K562 (cell line): ENCODE data around the gene ADGRF5. TPM values are rescaled to one million over a fixed set of nuclear protein-coding genes. Genes with fewer than 3 reads are reported as not detected.
A peak's percentile ranks its signal among the peaks of the same experiment; 100 is the strongest.

Source experiments
- ATF7 ChIP-seq: fragments of 450-650 bp; IDR thresholded peaks from 2 replicates; pipeline ENCODE4 v1.7.1; 2014; ENCODE audit warnings: mild to moderate bottlenecking, moderate library complexity
- CXXC5 ChIP-seq: fragments of 250-450 bp; sonication (Bioruptor Pico); IDR thresholded peaks from 2 replicates; pipeline ENCODE4 v1.8.0; 2022; ENCODE audit warnings: inconsistent platforms, mild to moderate bottlenecking, moderate library complexity
- PBX2 ChIP-seq, 2 experiments: IDR thresholded peaks in 1 of 2; conservative IDR thresholded peaks in 1 of 2; 2 replicates each; pipeline ENCODE4 v1.6.1; 2016; ENCODE audit warnings: low read depth in 2 of 2, mild to moderate bottlenecking in 1 of 2, missing compliant biosample characterization in 1 of 2, missing genetic modification characterization in 1 of 2, moderate library complexity in 1 of 2
- POLR2G ChIP-seq: fragments of 200-400 bp; formaldehyde crosslinking; IDR thresholded peaks from 2 replicates; pipeline ENCODE4 v1.6.1; 2017; ENCODE audit warnings: low read depth, mild to moderate bottlenecking, antibody characterized with exemption, low read length, moderate library complexity
- SRSF1 ChIP-seq: fragments of 200-400 bp; formaldehyde crosslinking; IDR thresholded peaks from 2 replicates; pipeline ENCODE4 v1.6.1; 2017; ENCODE audit warnings: mild to moderate bottlenecking, low read depth, low read length, moderate library complexity
- ZNF124 ChIP-seq: sonication (generic); formaldehyde crosslinking; IDR thresholded peaks from 2 replicates; pipeline ENCODE4 v1.8.1; 2022; ENCODE audit warnings: missing genetic modification reagents
- ZNF134 ChIP-seq: fragments of 250-450 bp; sonication (Bioruptor Pico); conservative IDR thresholded peaks from 2 replicates; pipeline ENCODE4 v1.4.0; 2020
- ZNF146 ChIP-seq: IDR thresholded peaks from one replicate; pipeline ENCODE4 v1.6.1; 2018; ENCODE audit warnings: missing compliant biosample characterization; ENCODE audit not compliant: unreplicated experiment
- ZNF407 ChIP-seq: fragments of 450-650 bp; IDR thresholded peaks from 2 replicates; pipeline ENCODE4 v1.6.1; 2016; ENCODE audit warnings: low read depth
- polyA plus RNA-seq, 8 experiments: library from polyadenylated mRNA; depleted of rRNA in 4 of 8; stranded (reverse) in 5 of 8; unstranded in 3 of 8; fragments of >200 nt; fragmentation: Nextera tagmentation in 2 of 8; fragmentation: Illumina TruSeq in 1 of 8; extraction: Ambion mirVana in 2 of 8; extraction: Trizol in 1 of 8; gene quantifications; 2 replicates each; pipeline versions ENCODE4 v1.2.1 to v1.2.3, GENCODE V29; 2011 to 2014; ENCODE audit warnings: inconsistent platforms in 1 of 8, missing spikeins in 1 of 8
- total RNA-seq, 7 experiments: library from RNA; depleted of rRNA in 6 of 7; stranded (reverse); fragments of >200 nt in 6 of 7; fragmentation: Illumina TruSeq in 2 of 7; extraction: Trizol in 2 of 7; gene quantifications; 2 replicates each; pipeline versions ENCODE4 v1.2.1 to v1.2.3, GENCODE V29; 2011 to 2021; ENCODE audit warnings: low replicate concordance in 1 of 7
- TF ChIP-seq, protein P1 (sequence below): fragments of 200-800 bp; sonication (Bioruptor generic); IDR thresholded peaks from 2 replicates; pipeline ENCODE4 v1.6.1; 2016; ENCODE audit warnings: missing genetic modification characterization, missing compliant biosample characterization

ADGRF5 gene
- total and polyA plus RNA-seq, 9 of the 15 experiments (the other 6 are each of a cell fraction or from before 2014, with no cell fraction given), result 0.07 TPM; not detected in 8

DNA sequence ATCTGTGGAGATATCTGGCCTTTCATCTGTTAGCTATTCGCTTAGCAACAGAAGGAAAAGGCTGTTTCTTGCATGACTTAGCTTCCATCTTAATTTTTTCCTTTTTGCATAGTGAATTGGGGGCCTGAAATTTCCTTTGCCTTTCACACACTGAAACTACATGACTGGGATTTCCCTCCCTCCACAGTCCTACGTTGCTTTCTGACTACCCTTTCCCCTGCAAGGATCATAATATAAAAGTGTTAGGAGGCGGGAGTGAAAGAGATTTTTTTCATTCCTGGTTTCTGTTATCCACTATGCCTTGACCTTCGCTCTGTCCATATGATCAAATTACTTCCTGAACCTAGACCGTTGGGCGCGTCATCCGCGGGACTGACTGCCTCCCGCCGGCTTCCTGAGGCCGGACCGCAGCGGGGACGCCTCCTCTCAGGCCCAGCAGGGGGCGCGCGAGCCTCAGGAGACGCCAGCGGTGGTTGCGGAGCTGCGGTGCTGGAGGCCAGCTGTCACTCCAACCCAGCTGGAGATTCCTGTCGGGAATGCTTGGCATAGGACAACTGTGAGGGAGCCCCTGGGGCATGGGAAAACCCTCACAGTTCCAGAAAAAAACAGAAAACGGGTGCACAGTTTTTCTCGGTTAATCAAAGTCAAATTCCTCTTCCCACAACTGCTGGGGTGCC lies 72.9 kb downstream of the ADGRF5 start (continued):
- TF ChIP-seq ZNF407 (no peak), SRSF1 (no peak), ZNF124 (CRISPR knock-in tag) (no peak), POLR2G (no peak), ZNF134 (CRISPR knock-in tag) (no peak), ATF7 (0 out of 2 replicates have a peak, but pooled peaks have one; percentile 14), ZNF146 (CRISPR knock-in tag) (no peak), PBX2 (CRISPR knock-in tag; IDR thresholded peaks at IDR 0.05; ENCODE audit: low read depth) (peak; percentile 42; the same call in 1 of the 2 replicates), PBX2 (tag; conservative IDR thresholded peaks at IDR 0.05; ENCODE audit: low read depth) (peak; percentile 60), CXXC5 (CRISPR knock-in tag) (peak; percentile 57)
- TF ChIP-seq, protein P1, sequence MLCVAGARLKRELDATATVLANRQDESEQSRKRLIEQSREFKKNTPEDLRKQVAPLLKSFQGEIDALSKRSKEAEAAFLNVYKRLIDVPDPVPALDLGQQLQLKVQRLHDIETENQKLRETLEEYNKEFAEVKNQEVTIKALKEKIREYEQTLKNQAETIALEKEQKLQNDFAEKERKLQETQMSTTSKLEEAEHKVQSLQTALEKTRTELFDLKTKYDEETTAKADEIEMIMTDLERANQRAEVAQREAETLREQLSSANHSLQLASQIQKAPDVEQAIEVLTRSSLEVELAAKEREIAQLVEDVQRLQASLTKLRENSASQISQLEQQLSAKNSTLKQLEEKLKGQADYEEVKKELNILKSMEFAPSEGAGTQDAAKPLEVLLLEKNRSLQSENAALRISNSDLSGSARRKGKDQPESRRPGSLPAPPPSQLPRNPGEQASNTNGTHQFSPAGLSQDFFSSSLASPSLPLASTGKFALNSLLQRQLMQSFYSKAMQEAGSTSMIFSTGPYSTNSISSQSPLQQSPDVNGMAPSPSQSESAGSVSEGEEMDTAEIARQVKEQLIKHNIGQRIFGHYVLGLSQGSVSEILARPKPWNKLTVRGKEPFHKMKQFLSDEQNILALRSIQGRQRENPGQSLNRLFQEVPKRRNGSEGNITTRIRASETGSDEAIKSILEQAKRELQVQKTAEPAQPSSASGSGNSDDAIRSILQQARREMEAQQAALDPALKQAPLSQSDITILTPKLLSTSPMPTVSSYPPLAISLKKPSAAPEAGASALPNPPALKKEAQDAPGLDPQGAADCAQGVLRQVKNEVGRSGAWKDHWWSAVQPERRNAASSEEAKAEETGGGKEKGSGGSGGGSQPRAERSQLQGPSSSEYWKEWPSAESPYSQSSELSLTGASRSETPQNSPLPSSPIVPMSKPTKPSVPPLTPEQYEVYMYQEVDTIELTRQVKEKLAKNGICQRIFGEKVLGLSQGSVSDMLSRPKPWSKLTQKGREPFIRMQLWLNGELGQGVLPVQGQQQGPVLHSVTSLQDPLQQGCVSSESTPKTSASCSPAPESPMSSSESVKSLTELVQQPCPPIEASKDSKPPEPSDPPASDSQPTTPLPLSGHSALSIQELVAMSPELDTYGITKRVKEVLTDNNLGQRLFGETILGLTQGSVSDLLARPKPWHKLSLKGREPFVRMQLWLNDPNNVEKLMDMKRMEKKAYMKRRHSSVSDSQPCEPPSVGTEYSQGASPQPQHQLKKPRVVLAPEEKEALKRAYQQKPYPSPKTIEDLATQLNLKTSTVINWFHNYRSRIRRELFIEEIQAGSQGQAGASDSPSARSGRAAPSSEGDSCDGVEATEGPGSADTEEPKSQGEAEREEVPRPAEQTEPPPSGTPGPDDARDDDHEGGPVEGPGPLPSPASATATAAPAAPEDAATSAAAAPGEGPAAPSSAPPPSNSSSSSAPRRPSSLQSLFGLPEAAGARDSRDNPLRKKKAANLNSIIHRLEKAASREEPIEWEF (CRISPR knock-in tag), result no peak
